ENCODE measurements around the gene DNAAF5. TPM values are rescaled to one million over a fixed set of nuclear protein-coding genes. Genes with fewer than 3 reads are reported as not detected.
A peak's percentile ranks its signal among the peaks of the same experiment; 100 is the strongest.

DNAAF5 gene
- total RNA-seq, 6 experiments from 2014 or later: 9.5 to 22.8 (median 10.5) TPM

DNA sequence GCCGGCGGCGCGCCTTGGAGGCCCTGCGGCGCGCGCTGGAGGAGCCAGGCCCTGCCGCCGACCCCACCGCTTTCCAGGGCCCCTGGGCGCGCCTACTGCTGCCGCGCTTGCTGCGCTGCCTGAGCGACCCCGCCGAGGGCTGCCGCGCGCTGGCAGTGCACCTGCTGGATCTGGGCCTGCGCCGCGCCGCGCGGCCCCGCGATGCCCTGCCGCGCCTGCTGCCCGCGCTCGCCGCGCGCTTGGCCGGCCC lies 280 bp downstream of the DNAAF5 start:
- no CpG with 5 or more reads among the region's 39 CpGs for WGBS (ENCODE audit: insufficient coverage, low coverage, low lambda C conversion rate, missing lambda C conversion rate)
- peak overlapping the region; percentile 57 to 98 (median 68) for H3K4me3 ChIP-seq
- H3K27me3 ChIP-seq: no peaks in the 10 kb centered on the region
- no peaks in the 10 kb centered on the region for H3K36me3 ChIP-seq
- no peaks in the 10 kb centered on the region for H3K9me3 ChIP-seq
- H3K4me1 ChIP-seq: peaks cover 0 to 13% (median under 1%) of the 10 kb centered on the region in 4 donors
- DNase-seq (no peak), ATAC-seq (peak in 1 of 4 donors; percentile 25)
- intact Hi-C loops (cut with DNase I): no loop called here
- peak overlapping the region in 2 of 3 donors; percentile 40 to 47 for H3K27ac ChIP-seq
- no peak for TF ChIP-seq POLR2A (IDR thresholded peaks at IDR 0.05)
- TF ChIP-seq, protein P1, sequence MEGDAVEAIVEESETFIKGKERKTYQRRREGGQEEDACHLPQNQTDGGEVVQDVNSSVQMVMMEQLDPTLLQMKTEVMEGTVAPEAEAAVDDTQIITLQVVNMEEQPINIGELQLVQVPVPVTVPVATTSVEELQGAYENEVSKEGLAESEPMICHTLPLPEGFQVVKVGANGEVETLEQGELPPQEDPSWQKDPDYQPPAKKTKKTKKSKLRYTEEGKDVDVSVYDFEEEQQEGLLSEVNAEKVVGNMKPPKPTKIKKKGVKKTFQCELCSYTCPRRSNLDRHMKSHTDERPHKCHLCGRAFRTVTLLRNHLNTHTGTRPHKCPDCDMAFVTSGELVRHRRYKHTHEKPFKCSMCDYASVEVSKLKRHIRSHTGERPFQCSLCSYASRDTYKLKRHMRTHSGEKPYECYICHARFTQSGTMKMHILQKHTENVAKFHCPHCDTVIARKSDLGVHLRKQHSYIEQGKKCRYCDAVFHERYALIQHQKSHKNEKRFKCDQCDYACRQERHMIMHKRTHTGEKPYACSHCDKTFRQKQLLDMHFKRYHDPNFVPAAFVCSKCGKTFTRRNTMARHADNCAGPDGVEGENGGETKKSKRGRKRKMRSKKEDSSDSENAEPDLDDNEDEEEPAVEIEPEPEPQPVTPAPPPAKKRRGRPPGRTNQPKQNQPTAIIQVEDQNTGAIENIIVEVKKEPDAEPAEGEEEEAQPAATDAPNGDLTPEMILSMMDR (IDR thresholded peaks at IDR 0.05): no peak

DNA sequence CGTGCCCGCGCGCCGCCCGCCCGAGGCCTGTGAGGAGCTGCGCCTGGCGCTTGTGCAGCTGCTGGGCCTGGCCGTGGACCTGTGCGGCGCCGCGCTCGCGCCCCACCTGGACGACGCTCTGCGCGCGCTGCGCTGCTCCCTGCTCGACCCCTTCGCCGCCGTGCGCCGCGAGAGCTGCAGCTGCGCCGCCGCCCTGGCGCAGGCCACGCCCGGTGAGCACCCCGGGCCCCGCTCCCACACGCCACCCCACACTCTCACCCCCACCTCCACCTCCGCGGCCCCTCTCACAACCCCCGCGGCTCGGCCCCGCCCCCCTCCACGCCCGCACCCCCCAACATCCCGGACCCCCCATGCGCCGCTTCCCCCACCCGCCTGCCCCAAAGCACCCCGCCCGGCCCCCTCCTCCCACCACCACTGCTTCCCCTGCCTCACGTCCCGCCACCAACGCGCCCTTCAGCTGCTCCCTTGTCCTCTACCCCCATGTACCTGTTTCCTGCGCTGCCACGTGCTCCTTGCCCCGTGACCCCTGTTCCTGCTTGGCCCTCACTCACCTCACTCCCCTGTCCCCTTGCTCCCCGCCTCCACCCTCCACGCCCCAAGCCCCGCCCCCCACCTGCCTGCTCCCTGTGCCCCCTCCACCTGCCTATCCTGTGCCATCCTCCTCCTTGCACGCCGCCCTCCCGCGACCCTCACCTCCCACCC lies 756 bp downstream of the DNAAF5 start, which contains the start of gene PRKAR1B:
Gene PRKAR1B, minus strand, starts transcription at position 178 of the 702 bp plus-strand sequence. CDS start 15,776 bp downstream, outside the sequence.
- no peaks in the 10 kb centered on the region for H3K27me3 ChIP-seq
- no peaks in the 10 kb centered on the region for H3K9me3 ChIP-seq
- ATAC-seq (peak; percentile 4 to 57 (median 25)), DNase-seq (peak in 1 of 3 donors; percentile 60)
- H3K4me3 ChIP-seq: peak within 1 kb of the TSS; percentile 57 to 98 (median 68)
- intact Hi-C loops (cut with DNase I): no loop called here
- TF ChIP-seq POLR2A (IDR thresholded peaks at IDR 0.05): no peak
- WGBS (ENCODE audit: insufficient coverage, low coverage, low lambda C conversion rate, missing lambda C conversion rate): 5% methylated on average over 18 of the region's 66 CpGs
- no peaks in the 10 kb centered on the region for H3K36me3 ChIP-seq
- H3K4me1 ChIP-seq: peaks cover 0 to 18% (median 3%) of the 10 kb centered on the region in 4 donors
- H3K27ac ChIP-seq: peak within 1 kb of the TSS in 2 of 3 donors; percentile 40 to 47

DNA sequence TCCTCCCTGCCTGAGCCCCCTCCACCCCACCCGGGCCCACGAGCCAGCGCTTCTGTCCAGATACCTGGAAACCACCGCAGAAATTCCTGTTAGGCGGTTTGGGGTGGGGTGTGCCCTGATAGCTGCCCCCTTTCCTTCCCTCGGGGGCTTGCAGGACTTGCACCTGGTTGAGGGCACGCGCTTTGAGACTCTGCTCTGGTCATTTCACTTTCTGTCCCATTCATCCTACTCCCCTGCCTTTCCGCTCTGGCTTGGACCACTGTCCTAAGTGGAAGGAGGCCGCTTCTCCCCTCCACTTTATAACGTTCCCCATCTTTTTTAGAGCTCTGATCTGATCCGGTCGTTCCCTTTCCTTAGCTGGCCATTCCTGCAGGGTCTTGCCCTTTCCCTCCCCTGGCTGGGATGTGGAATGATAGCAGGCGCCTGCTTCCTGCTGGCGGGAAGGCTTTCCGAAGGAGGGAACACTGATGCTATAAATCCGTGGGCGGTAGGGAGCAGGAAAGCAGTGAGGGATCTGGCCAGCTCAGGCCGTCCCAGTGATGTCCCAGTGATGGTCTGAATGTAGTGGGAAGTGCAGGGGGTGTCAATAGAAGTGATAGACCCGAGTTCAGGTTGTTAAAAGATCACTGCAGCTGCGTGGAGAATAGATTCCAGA lies 1.4 kb downstream of the DNAAF5 start:
- H3K27ac ChIP-seq: no peak overlapping the region
- no peak overlapping the region for H3K4me3 ChIP-seq
- TF ChIP-seq POLR2A (IDR thresholded peaks at IDR 0.05): no peak
- TF ChIP-seq, protein P1 (IDR thresholded peaks at IDR 0.05): no peak
- peaks cover 0 to 25% (median 4%) of the 10 kb centered on the region in 4 donors for H3K4me1 ChIP-seq
- DNase-seq (no peak), ATAC-seq (peak in 1 of 4 donors; percentile 7)
- H3K9me3 ChIP-seq: no peaks in the 10 kb centered on the region
- H3K36me3 ChIP-seq: no peaks in the 10 kb centered on the region
- no peaks in the 10 kb centered on the region for H3K27me3 ChIP-seq
- intact Hi-C loops (cut with DNase I): no loop called here
- 37% methylated on average over 17 of the region's 21 CpGs for WGBS (ENCODE audit: insufficient coverage, low coverage, low lambda C conversion rate, missing lambda C conversion rate)

DNA sequence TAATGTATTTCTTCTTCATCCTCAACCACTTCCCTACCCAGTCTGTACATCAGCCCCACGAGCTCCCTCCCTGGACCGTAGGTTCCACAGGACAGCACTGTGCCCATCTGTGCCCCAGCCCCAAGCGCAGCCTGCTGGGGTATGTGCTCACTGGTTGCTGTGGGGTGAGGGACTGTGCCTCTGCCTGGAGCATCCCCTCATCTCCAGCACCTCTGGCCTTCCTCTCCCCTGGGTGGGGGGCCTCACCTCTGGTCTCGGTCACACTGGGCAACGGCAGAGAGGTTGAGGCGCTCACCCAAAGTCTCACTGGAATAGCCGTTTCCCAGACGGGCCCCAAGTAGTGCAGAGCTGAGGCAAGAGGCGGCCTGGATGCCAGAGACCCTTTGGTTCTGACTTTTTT lies 2.1 kb downstream of the DNAAF5 start:
- no peak overlapping the region for H3K4me3 ChIP-seq
- WGBS (ENCODE audit: insufficient coverage, low coverage, low lambda C conversion rate, missing lambda C conversion rate): 100% methylated on average over 1 of the region's 9 CpGs
- H3K9me3 ChIP-seq: no peaks in the 10 kb centered on the region
- H3K36me3 ChIP-seq: no peaks in the 10 kb centered on the region
- H3K27ac ChIP-seq: no peak overlapping the region
- DNase-seq (no peak), ATAC-seq (no peak)
- intact Hi-C loops (cut with DNase I): no loop called here
- TF ChIP-seq, protein P1 (IDR thresholded peaks at IDR 0.05): no peak
- no peak for TF ChIP-seq POLR2A (IDR thresholded peaks at IDR 0.05)
- H3K27me3 ChIP-seq: no peaks in the 10 kb centered on the region
- H3K4me1 ChIP-seq: peaks cover 0 to 26% (median 6%) of the 10 kb centered on the region in 4 donors
